ENCODE results near the gene APOBEC3G.
"Not testable (repeated sequence)": the region's sequence is repeated elsewhere in the genome, so short reads cannot be mapped to it uniquely, and the experiment has no call there.

The APOBEC3G gene

DNA sequence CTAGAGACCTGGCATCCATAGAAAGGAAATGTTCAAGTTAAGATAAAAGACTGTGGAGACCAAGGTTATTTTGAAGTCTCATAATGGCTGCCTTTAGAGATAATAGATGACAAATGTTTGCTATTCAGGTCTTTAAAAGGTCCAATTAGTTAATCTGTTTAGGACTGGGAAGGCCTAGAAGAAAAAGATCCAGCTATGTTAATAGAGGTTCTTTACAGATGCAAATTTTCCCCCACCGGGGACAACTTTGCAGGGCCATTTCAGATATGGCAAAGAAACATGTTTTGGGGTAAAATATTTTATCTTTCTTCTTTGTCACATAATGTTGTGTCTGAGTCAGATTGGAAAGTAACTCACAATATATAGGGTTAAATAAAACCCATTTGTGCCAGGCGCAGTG, 3.1 kb upstream of the APOBEC3G start:
- no peaks in the 10 kb centered on the region for H3K36me3 ChIP-seq
- H3K27me3 ChIP-seq, result no peaks in the 10 kb centered on the region
- no peak overlapping the region for H3K4me3 ChIP-seq (ENCODE audit: low read depth in 1 of 2, low read length in 1 of 2)
- no peaks in the 10 kb centered on the region for H3K9me3 ChIP-seq
- H3K4me1 ChIP-seq (ENCODE audit: control insufficient read depth in 1 of 2, insufficient read depth in 1 of 2, low read depth in 1 of 2, low read length in 1 of 2), result peaks cover 8 to 10% of the 10 kb centered on the region in 2 experiments
- TF ChIP-seq CTCF (IDR thresholded peaks at IDR 0.05), result no peak
- no peak overlapping the region for H3K27ac ChIP-seq

DNA sequence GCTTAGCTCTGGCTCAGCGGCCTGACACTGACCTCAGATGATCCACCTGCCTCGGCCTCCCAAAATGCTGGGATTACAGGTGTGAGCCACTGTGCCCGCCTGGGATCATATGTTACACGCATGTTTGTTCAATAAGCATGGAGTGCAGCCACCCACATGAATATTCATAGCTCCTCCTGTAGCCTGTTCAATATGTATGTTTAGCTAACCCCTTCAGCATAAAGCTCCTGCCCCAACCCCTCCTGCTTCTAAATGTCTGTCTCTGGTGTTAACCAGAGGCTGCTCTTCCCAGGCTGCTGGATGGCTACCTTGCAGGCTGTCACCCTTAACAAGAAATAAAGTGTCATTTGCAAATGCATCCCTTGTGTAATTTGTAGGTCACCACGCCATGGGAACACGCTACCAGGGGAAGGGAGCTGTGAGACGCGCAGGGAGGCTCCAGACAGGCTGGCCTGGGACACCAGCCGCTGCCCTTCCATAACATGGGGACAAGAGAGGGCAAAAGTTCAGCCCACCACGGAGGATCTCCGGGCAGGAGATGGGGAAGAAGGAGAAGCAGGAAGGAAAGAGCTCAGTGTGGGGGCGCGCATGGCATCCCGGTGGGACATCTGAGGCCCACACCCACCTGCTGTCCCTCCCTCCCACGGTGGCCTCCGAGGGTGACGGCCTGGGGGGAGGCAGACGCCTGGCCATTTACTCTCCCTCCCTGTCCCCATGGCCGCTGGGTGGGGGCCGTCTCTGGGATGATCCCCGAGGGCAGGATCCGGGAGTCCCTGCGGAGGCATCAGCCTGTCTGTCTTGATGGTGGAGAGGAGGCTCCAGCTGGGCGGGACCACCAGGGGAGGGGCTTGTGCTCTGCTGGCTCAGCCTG, 685 bp upstream of the APOBEC3G start:
- Histone ChIP-seq H3K36me3 (peaks cover 16% of the 10 kb centered on the region), H3K4me1 (ENCODE audit: control insufficient read depth in 1 of 2, insufficient read depth in 1 of 2, low read depth in 1 of 2, low read length in 1 of 2) (peaks cover 8 to 10% of the 10 kb centered on the region in 2 experiments), H3K4me3 (ENCODE audit: low read depth in 1 of 2, low read length in 1 of 2) (peak overlapping the region; percentile 58 to 61), H3K27ac (peak overlapping the region; percentile 81)
- not testable (repeated sequence) for H3K27me3 ChIP-seq, H3K9me3 ChIP-seq

- not testable (repeated sequence) for H3K27me3 ChIP-seq, H3K9me3 ChIP-seq
- peak overlapping the region; percentile 81 for H3K27ac ChIP-seq
- H3K4me3 ChIP-seq (ENCODE audit: low read depth in 1 of 2, low read length in 1 of 2), result peak overlapping the region; percentile 58 to 61
- H3K4me1 ChIP-seq (ENCODE audit: control insufficient read depth in 1 of 2, insufficient read depth in 1 of 2, low read depth in 1 of 2, low read length in 1 of 2), result peaks cover 8 to 10% of the 10 kb centered on the region in 2 experiments
- H3K36me3 ChIP-seq, result peaks cover 31% of the 10 kb centered on the region
These were observed 837 bp downstream of the APOBEC3G start for GRCh38 chr22:39077912-39078311.

DNA sequence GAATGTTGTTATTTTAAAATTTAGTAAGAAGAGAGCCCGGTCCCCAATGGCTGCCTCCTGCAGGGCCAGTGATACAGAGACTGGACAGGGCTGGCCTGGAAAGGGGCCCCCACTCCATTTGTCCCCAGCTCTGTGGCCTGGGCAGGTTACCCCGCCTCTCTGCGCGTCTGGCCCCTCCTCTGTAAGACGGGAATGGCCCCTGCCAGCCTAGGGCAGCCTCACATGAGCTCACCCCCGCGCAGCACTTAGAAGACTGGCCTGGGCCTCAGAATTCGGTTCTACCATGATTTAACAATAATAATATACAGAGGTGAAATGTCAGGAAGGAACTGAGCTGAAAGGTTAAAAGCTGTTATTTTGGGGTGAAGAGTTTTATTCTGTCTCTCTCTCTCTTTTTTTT, 1.3 kb downstream of the APOBEC3G start:
- H3K27ac ChIP-seq, result no peak overlapping the region
- H3K4me3 ChIP-seq (ENCODE audit: low read depth in 1 of 2, low read length in 1 of 2), result no peak overlapping the region
- peaks cover 8 to 10% of the 10 kb centered on the region in 2 experiments for H3K4me1 ChIP-seq (ENCODE audit: control insufficient read depth in 1 of 2, insufficient read depth in 1 of 2, low read depth in 1 of 2, low read length in 1 of 2)

GRCh38 chr22:39079054-39079637, 2.1 kb downstream of the APOBEC3G start:
- peaks cover 8 to 10% of the 10 kb centered on the region in 2 experiments for H3K4me1 ChIP-seq (ENCODE audit: control insufficient read depth in 1 of 2, insufficient read depth in 1 of 2, low read depth in 1 of 2, low read length in 1 of 2)
- H3K27ac ChIP-seq, result not testable (repeated sequence)

More for the DNA sequence above, 1.3 kb downstream of the APOBEC3G start:
- no peaks in the 10 kb centered on the region for H3K27me3 ChIP-seq
- H3K9me3 ChIP-seq, result no peaks in the 10 kb centered on the region
- no peak for TF ChIP-seq CTCF (IDR thresholded peaks at IDR 0.05)
- H3K36me3 ChIP-seq, result peaks cover 33% of the 10 kb centered on the region

GRCh38 chr22:39080052-39080762, 3.1 kb downstream of the APOBEC3G start:
- TF ChIP-seq CTCF (IDR thresholded peaks at IDR 0.05), result no peak

More at GRCh38 chr22:39079054-39079637, 2.1 kb downstream of the APOBEC3G start:
- H3K9me3 ChIP-seq; H3K4me3 ChIP-seq (ENCODE audit: low read depth in 1 of 2, low read length in 1 of 2); H3K27me3 ChIP-seq: not testable (repeated sequence)
- H3K36me3 ChIP-seq, result peaks cover 40% of the 10 kb centered on the region

More at GRCh38 chr22:39080052-39080762, 3.1 kb downstream of the APOBEC3G start:
- no peak overlapping the region for H3K27ac ChIP-seq
- no peaks in the 10 kb centered on the region for H3K27me3 ChIP-seq
- no peak overlapping the region for H3K4me3 ChIP-seq (ENCODE audit: low read depth in 1 of 2, low read length in 1 of 2)
- H3K9me3 ChIP-seq, result no peaks in the 10 kb centered on the region
- peaks cover 8 to 10% of the 10 kb centered on the region in 2 experiments for H3K4me1 ChIP-seq (ENCODE audit: control insufficient read depth in 1 of 2, insufficient read depth in 1 of 2, low read depth in 1 of 2, low read length in 1 of 2)
- peaks cover 40% of the 10 kb centered on the region for H3K36me3 ChIP-seq
